ENCODE results near the gene PIK3C3. TPM values are rescaled to one million over a fixed set of nuclear protein-coding genes. Genes with fewer than 3 reads are reported as not detected.

PIK3C3 gene
- total and polyA plus RNA-seq, 11 donors = 9.5 to 44.3 (median 28.2) TPM

DNA sequence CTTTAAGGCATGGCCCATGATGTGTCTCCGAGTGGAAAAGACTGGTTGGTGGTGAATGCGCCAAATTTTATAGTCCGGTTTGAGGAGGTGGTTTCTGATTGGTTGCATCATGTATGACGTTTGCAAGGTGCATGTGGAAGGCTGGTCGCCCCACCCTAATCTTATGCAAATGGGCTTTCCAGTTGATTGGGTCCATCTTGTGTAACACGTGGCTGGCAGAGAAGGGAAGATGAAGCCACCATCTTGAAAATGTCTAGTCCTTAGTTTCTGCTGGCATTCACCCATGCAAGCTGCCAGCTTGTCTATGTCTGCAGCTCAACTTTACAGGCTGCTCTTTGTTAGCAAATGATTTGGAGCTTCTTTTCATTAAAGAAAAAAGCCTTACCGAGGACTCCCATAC lies 132.2 kb downstream of the PIK3C3 start:
- Histone ChIP-seq H3K27me3 (no peaks in the 10 kb centered on the region), H3K4me1 (peaks cover 0 to 1% (median 0%) of the 10 kb centered on the region in 12 donors), H3K36me3 (peaks cover 0 to 19% (median 10%) of the 10 kb centered on the region in 9 donors), H3K9me3 (no peaks in the 10 kb centered on the region), H3K27ac (no peak overlapping the region), H3K4me3 (no peak overlapping the region)
- DNase-seq = no peak
- intact Hi-C loops (cut with DNase I) = no loop called here
- TF ChIP-seq, protein P1, sequence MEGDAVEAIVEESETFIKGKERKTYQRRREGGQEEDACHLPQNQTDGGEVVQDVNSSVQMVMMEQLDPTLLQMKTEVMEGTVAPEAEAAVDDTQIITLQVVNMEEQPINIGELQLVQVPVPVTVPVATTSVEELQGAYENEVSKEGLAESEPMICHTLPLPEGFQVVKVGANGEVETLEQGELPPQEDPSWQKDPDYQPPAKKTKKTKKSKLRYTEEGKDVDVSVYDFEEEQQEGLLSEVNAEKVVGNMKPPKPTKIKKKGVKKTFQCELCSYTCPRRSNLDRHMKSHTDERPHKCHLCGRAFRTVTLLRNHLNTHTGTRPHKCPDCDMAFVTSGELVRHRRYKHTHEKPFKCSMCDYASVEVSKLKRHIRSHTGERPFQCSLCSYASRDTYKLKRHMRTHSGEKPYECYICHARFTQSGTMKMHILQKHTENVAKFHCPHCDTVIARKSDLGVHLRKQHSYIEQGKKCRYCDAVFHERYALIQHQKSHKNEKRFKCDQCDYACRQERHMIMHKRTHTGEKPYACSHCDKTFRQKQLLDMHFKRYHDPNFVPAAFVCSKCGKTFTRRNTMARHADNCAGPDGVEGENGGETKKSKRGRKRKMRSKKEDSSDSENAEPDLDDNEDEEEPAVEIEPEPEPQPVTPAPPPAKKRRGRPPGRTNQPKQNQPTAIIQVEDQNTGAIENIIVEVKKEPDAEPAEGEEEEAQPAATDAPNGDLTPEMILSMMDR (IDR thresholded peaks at IDR 0.05) = no peak
- TF ChIP-seq POLR2A (IDR thresholded peaks at IDR 0.05) = no peak
- WGBS, 4 donors = 88 to 93% (median 91%) methylated on average over 7 of the region's 7 CpGs
- ATAC-seq = no peak

DNA sequence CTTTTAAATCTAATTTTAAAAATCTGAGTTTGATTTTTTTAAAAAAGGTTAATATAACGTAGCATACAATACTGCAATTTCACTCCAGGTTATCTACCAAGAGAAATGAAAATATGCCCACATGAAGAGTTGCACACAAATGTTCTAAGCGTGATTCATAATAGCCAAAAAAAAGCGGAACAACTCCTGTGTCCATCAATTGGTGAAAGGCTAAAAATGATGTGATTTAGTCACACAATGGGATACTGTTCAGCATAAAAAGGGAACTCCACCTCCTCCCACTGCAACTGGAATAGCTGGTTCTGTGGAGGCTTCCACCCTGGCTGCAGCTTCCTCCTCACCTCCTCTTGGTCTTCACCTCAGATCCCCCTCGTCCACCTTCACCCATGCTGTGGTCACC lies 132.8 kb downstream of the PIK3C3 start:
- H3K36me3 ChIP-seq = peaks cover 0 to 13% (median 4%) of the 10 kb centered on the region in 9 donors
- H3K4me3 ChIP-seq = no peak overlapping the region
- H3K27me3 ChIP-seq = no peaks in the 10 kb centered on the region
- H3K27ac ChIP-seq = no peak overlapping the region
- WGBS, 4 donors = 89 to 96% (median 95%) methylated on average over 4 of the region's 4 CpGs
- peaks cover 0 to 6% (median 0%) of the 10 kb centered on the region in 12 donors for H3K4me1 ChIP-seq
- intact Hi-C loops (cut with DNase I) = no loop called here
- no peaks in the 10 kb centered on the region for H3K9me3 ChIP-seq
- no peak for DNase-seq
- no peak for TF ChIP-seq POLR2A (IDR thresholded peaks at IDR 0.05)
- TF ChIP-seq, protein P1 (IDR thresholded peaks at IDR 0.05) = no peak
- no peak for ATAC-seq

DNA sequence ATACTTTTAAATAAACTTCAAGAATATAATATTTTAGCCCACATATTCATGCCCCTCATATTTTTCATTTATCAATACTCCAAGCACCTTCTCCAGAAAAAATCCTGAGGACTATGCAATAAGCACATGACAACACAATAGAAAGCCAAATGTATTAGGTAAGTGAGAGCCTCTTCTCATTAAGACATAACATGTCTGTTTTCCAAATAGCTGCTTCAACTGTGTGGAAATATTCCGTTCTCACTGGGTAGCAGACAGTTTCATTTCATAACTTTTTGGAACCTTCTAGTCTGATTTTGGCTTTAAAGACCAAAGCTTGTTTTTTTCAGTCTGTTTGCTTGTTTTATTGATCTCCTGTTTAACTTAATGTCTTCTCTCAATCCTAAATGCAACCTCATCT lies 137.8 kb downstream of the PIK3C3 start:
- Histone ChIP-seq H3K27me3 (no peaks in the 10 kb centered on the region), H3K36me3 (no peaks in the 10 kb centered on the region), H3K27ac (no peak overlapping the region), H3K9me3 (no peaks in the 10 kb centered on the region), H3K4me1 (peaks cover 0 to 6% (median 0%) of the 10 kb centered on the region in 12 donors), H3K4me3 (no peak overlapping the region)
- ATAC-seq (no peak), DNase-seq (no peak)
- no peak for TF ChIP-seq POLR2A (IDR thresholded peaks at IDR 0.05)
- TF ChIP-seq, protein P1 (IDR thresholded peaks at IDR 0.05) = no peak
- 71 to 86% (median 77%) methylated on average over 1 of the region's 1 CpG for WGBS, 4 donors
- intact Hi-C loops (cut with DNase I) = no loop called here

DNA sequence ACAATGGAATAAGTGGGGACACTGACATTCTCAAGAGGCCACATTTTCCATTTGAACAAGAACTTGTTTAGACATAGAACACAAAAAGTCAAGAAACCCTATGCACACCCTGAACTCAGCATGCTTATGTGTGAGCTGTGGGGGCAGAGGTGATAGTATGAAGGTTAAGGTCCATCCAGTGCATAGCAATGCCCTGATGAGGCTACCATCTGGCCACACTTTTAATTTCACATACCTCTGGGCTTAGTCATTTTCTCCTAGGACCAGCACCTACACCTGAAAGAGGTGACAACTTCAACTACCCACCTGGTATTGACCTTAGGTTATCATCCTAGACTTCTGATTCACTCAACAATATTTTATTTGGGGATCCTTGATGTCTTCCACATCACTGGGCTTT lies 139.8 kb downstream of the PIK3C3 start:
- Histone ChIP-seq H3K4me3 (no peak overlapping the region), H3K36me3 (no peaks in the 10 kb centered on the region), H3K27ac (no peak overlapping the region), H3K27me3 (no peaks in the 10 kb centered on the region), H3K4me1 (peaks cover 0 to 6% (median 0%) of the 10 kb centered on the region in 12 donors), H3K9me3 (no peaks in the 10 kb centered on the region)
- DNase-seq (no peak), ATAC-seq (no peak)
- intact Hi-C loops (cut with DNase I) = no loop called here
- TF ChIP-seq, protein P1 (IDR thresholded peaks at IDR 0.05) = no peak
- TF ChIP-seq POLR2A (IDR thresholded peaks at IDR 0.05) = no peak

All from heart left ventricle (tissue), 16 donors.